ENCODE data around the gene MYO5B. TPM values are rescaled to one million over a fixed set of nuclear protein-coding genes. Genes with fewer than 3 reads are reported as not detected.

Gene MYO5B
- total RNA-seq, 1 experiment from 2014 or later, result 6.3 TPM

GRCh38 chr18:49857708-49858107 is 337.2 kb downstream of the MYO5B start:
- no peak for DNase-seq (ENCODE audit: low read depth)

DNA sequence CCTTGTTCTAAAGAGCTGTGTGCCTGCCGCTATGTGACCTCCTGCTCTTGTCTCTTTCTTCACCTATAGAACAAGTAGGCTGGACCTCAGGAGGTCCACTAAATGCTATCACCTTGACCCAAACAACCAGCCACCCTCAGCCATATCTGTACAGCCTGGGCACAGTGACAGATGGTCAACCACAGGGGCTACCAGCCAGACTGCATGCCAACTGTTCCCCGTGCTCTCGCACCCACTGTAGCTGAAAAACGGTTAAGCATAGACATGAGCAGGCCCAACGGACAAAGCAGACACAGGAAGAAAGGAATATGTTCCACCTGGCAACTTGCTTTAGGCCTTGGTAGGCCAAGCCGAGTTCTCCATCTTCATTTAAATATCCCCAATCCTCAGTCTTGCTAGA is 338.5 kb downstream of the MYO5B start:
- no peak for DNase-seq (ENCODE audit: low read depth)

- DNase-seq (ENCODE audit: low read depth), result no peak
Observed at GRCh38 chr18:49855711-49856415, 339.1 kb downstream of the MYO5B start.

GRCh38 chr18:49854681-49855080 is 340.3 kb downstream of the MYO5B start:
- no peak for DNase-seq (ENCODE audit: low read depth)

GRCh38 chr18:49853436-49853835 is 341.5 kb downstream of the MYO5B start:
- no peak for DNase-seq (ENCODE audit: low read depth)

DNA sequence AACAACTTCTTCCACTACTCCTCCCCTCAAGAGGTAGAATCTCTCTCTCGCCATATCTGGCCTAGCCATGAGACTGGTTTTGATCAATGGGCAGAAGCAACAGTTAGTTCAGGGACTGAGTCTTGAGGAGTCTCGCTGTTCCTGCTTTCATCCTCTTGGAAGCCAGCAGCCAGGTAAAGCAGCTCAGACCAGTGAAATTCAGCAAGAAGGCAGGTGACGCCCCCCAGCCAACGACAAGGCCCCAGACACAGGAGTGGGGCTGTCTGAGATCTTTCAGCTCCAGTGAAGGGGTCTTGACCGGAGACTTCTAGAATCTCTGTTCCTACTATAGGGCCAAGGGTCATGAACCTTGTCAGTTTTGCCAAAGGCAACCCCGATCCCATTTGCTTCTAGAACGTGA is 341.9 kb downstream of the MYO5B start:
- DNase-seq (ENCODE audit: low read depth), result no peak

- DNase-seq (ENCODE audit: low read depth), result no peak
Observed at GRCh38 chr18:49851624-49852023, 343.3 kb downstream of the MYO5B start.

- DNase-seq (ENCODE audit: low read depth), result no peak
Observed at GRCh38 chr18:49850636-49851035, 344.3 kb downstream of the MYO5B start.

DNA sequence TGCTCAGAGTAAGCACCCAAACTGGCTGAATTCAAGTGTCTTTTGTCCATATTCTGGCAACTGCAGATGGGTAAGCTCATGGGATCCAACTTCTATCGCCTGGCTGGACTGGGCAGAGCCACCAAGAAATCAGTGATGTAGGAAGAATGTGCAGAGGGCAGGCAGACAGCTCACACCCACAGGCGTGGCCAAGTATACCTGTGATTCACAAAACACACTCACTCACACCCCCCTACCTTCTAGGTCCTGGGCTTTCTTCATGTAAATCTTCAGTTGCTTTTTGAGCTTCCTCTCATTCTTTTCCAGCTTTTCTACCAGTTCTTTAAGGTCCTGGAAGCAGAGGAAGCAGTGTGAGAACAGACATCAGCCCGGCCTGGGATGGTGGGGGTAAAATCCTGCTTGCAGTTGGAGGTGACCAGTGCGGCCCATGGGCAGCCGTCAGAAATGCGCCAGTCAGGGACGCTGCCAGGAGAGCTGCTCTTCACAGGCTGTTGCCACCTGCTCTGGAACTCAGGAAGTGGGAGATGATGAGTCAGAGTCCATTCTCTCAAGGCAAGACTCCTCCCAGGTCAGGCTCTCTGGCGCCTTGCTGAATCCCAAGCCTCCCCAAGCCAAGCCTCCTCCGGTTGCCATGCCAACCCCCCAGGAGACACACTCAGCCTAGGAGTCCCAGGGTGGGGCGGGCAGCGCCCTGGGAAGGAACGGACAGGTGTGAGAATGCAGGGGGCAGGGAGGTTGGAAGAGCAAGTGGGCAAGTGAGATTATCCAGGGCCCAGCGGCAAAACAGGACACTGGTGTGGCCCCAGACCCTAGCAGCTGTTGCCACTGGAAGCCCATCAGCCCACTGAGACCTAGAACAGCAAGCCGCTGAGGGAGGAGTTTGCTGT is 345.4 kb downstream of the MYO5B start:
- DNase-seq (ENCODE audit: low read depth), result peak; percentile 99

DNA sequence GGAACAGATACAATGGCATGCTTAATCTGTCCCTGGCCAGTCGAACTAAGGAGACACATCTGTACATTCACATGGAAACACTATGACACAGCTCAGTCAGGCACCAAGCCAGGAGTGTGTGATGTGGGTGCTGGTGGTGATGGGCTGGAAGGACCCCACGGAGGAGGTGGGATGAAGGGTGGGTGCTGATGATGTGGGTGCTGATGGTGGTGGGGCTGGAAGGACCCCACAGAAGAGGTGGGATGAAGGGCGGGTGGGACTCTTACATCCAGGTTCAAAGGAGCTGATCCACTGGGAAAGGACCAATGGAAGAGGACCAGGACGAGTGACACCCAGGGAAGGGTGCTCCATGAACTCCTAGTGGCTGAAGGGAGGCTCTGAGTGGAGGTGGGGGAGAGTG is 346.8 kb downstream of the MYO5B start:
- no peak for DNase-seq (ENCODE audit: low read depth)

GRCh38 chr18:49847524-49847923 is 347.4 kb downstream of the MYO5B start:
- no peak for DNase-seq (ENCODE audit: low read depth)

DNA sequence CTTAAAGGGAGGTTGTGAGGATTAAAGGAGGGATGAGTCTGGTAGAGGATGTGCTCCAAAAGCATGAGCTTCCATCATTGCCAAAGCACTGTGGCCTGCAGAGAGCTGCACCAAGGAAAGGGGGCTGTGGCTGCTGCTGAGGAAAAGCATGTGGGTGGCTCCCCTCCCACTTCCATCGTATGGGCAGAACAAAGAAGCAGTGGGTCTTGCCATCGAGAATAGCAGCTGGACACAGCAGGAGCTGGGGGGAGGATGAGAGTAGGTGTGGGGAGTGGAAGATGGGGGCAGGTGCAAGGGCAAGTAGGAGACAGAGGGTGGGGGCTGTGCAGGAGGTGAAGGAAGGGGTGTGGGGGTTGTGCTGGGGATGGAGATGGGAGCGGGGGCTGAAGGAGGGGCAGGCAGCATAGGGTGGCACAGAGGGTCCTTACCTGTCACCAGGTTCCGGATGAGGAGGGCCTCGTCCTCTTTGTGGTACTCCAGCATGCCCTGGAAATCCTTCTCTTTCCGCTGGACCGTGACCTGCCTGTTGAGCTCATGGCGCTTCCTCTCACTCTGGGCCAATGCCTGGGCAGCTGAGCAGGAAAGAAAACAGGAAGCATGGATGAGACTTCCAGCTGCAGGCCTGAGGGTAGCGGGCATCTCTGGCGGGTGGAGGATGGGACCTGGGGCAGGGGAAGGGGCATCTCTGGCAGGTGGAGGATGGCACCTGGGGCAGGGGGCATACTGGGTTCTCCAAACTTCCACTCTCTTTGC is 348.1 kb downstream of the MYO5B start:
- DNase-seq (ENCODE audit: low read depth), result no peak

GRCh38 chr18:49846361-49846662 is 348.6 kb downstream of the MYO5B start:
- DNase-seq (ENCODE audit: low read depth), result peak; percentile 73

DNA sequence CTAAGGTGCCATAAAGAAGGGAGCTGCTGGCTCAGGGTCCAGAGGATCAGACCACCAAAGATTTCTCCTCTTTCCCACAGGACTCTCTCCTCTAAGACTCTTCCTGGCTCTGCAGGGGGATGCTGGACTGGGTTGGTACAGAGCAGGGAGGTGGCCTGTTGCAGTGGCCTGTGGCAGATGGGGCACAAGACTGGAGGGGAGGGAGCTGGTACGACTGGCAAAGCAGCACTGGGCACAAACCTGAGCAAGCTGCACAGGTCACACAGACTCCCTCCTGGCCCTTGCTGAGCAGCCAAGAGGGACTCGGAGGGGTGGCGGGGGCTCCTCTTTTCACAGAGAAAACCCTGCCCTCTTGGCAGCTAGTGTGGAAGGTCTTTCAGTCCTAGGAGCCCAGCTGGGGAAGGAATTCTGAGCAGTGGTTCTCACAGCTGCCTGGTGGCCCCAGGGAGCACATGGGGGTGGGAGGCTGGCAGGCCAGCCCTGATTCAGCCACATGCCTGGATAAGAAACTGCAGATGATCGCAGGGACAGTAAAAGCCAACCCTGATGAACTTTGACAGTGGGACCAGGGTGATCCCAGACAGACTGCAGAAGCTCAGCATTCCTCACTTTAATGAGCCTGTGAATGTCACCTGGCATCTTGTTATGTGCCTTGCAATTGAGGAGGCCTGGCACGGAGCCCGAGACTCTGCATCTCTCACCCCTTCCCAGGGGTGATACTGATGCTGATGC is 349.2 kb downstream of the MYO5B start:
- peak; percentile 50 for DNase-seq (ENCODE audit: low read depth)

DNA sequence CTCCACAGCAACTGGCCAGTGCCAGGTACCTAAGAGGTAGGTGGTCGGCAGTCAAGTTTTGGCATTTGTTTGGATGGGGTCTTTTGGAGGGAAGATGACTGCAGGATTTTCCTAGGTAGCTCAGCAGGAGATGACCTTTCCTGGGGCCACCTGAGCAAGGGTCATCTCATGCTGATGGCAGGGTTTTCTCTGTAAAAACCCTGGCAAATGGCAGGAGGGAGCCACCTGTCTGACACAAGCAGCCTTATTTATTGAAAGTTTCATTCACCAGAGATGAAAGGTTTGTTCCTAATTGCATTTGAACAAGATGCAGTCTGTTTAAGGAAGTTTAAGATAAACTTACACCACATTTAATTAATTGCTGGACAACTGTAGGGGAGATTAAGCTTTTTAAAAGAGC is 350.0 kb downstream of the MYO5B start:
- DNase-seq (ENCODE audit: low read depth), result no peak

- peak; percentile 89 for DNase-seq (ENCODE audit: low read depth)
Observed at GRCh38 chr18:49843778-49844625, 350.9 kb downstream of the MYO5B start.

GRCh38 chr18:49843131-49843530 is 351.8 kb downstream of the MYO5B start:
- no peak for DNase-seq (ENCODE audit: low read depth)

DNA sequence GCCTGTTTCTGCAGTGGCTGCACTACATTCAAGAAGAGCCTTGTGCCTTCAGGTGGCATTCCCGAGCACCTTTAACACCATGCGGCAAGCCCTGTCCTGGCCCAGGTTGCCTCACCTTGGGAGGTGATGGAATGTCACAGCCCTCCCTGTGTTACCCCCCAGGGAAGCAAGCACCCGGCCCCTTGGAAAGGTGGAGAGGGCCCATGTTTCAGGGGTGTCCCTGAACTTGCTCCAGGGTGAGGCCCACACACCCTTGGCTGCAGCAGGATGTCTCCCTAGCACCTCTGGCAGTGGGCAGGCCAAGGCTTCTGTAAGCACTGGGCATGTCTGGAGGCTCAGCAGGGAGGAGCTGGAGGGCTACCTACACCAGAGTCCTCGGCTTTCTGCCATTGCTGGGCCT is 352.3 kb downstream of the MYO5B start:
- no peak for DNase-seq (ENCODE audit: low read depth)

DNA sequence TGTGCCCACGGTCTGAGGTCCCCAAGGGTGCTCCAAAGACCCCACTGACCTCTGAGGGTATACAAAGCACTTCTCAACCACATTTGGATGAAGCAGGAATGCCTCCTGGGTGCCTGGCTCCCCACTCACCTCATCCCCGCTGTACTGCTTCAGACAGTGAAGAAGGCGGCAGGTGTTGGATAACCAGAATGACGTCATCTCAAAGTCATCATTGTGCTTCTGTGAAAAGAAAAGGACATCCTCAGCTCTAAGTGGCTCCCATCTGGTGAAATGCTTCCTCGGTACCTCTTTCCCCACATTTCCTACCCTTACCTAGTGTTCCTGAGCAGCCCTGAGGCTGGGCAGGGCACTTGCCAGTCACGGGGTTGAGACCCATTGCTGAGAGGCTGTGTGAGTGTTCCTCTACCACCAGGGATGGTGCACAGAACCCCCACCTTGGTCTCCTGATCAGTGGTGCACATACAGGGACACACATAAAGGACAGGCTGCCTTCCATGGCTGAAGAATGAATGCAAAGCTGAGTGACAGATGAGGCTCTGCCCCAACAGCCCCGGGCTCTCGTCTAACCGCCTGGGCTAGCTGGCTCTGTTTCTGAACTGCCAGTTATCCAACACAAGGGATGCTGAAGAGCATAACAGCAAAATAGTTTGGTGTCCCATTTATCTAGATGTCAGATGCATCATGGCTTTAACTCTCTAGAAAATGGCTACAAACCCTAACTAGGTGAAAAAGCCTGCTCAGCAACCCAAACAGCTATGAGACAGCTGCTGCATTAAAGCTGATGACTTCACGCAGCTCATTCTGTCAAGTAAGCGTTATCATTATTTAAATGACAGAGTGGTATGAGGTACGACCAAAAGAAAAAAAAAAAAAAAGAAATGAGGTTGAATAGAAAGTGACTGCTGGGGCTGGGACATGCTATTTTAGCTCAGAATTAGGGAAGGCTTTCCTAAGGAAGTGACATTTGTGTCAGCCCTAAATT is 353.4 kb downstream of the MYO5B start:
- DNase-seq (ENCODE audit: low read depth), result no peak

DNA sequence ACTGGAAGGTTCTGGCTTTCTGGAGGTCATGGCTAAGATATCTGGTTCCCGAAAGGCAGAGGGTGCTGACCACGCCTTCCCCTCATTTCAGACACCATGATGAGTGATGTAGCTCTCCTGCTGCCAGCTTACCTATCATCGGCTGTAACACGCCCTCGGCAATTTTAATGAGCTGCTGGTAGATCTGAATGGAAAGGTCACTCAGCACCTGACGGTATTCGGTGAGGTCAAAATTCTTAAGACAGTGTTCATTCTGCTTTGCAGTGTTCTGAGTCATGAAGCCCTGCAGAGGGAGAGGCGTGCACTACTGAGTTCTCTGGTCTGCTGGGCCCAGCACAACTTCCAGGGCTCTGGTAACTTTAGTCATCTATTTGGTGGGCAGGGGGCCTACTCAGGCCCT is 355.9 kb downstream of the MYO5B start:
- DNase-seq (ENCODE audit: low read depth), result peak; percentile 78

Measured in LHCN-M2 (cell line).